ENCODE measurements around the gene SCYGR5. TPM values are rescaled to one million over a fixed set of nuclear protein-coding genes. Genes with fewer than 3 reads are reported as not detected.

The SCYGR5 gene
- total RNA-seq, 4 donors from 2014 or later: not detected

DNA sequence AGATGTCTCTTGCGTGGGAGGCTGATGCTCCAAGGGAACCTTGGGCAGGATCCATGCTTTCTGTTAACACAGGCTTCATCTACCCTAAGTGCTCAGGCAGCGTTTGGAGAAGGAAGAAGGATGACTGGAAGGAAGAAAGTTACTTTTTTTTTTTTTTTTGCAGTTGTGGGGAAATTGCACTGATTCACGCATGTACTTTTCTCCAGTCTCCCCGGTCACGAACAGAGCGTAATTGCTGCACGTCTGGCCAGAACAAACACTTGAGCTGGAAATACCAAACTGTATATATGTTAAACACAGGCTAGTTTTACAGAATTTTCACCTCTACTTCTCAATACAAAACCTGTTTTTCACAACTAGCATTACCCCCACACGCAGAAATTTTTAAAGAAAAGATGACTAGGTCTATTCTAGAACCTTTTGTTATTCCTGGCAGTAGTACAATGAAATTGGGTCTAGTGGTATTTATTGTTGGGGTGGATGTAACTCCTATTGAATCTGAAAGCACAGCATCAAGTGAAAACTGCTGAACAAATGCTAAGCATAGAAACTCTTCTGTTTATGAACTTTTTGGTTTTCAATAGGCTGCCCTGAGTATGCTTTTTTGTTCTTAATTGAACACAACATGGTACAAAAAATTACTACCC, 9.3 kb upstream of the SCYGR5 start:
- Histone ChIP-seq H3K4me1 (no peaks in the 10 kb centered on the region), H3K27ac (no peak overlapping the region), H3K4me3 (no peak overlapping the region), H3K9me3 (no peaks in the 10 kb centered on the region), H3K36me3 (no peaks in the 10 kb centered on the region), H3K27me3 (no peaks in the 10 kb centered on the region)
- intact Hi-C loops (cut with DNase I; ENCODE audit: low total_unique reads): no loop called here
- no peak for DNase-seq
- no peak for TF ChIP-seq POLR2A (IDR thresholded peaks at IDR 0.05)
- TF ChIP-seq, protein P1, sequence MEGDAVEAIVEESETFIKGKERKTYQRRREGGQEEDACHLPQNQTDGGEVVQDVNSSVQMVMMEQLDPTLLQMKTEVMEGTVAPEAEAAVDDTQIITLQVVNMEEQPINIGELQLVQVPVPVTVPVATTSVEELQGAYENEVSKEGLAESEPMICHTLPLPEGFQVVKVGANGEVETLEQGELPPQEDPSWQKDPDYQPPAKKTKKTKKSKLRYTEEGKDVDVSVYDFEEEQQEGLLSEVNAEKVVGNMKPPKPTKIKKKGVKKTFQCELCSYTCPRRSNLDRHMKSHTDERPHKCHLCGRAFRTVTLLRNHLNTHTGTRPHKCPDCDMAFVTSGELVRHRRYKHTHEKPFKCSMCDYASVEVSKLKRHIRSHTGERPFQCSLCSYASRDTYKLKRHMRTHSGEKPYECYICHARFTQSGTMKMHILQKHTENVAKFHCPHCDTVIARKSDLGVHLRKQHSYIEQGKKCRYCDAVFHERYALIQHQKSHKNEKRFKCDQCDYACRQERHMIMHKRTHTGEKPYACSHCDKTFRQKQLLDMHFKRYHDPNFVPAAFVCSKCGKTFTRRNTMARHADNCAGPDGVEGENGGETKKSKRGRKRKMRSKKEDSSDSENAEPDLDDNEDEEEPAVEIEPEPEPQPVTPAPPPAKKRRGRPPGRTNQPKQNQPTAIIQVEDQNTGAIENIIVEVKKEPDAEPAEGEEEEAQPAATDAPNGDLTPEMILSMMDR (IDR thresholded peaks at IDR 0.05): no peak

DNA sequence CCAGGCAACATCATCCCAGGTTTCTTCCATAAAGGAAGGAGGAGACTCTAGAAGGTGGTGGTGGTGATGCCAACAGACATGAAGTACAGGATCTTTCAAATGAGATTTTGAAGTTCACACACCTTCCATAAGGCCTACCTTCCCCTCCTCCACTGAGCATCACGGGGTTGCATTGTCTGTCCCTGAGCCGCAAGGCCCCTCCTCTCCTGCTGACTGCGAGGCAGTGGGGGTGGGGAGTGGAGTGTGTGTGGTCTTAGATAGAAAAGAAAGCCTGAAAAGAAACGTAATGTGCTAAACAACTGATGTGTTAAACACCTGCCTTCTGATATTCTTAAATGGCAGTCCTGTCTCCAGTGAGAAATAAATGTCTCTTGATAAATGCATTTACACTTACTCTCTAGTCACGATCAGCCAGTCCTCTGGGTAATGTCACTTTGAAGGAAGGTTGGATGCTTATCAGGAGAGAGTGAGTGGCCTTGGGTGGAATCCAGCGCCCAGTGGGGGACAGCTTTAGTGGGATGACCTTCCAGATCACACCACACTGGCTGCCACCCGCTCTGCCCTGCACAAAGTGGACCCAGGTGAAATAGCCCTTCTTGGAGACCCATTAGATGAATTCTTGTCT, 5.5 kb upstream of the SCYGR5 start:
- no peak overlapping the region for H3K27ac ChIP-seq
- intact Hi-C loops (cut with DNase I; ENCODE audit: low total_unique reads): no loop called here
- no peak for TF ChIP-seq POLR2A (IDR thresholded peaks at IDR 0.05)
- TF ChIP-seq, protein P1 (IDR thresholded peaks at IDR 0.05): no peak
- no peaks in the 10 kb centered on the region for H3K36me3 ChIP-seq
- H3K4me3 ChIP-seq: no peak overlapping the region
- no peaks in the 10 kb centered on the region for H3K27me3 ChIP-seq
- DNase-seq: no peak
- no peaks in the 10 kb centered on the region for H3K9me3 ChIP-seq
- no peaks in the 10 kb centered on the region for H3K4me1 ChIP-seq

DNA sequence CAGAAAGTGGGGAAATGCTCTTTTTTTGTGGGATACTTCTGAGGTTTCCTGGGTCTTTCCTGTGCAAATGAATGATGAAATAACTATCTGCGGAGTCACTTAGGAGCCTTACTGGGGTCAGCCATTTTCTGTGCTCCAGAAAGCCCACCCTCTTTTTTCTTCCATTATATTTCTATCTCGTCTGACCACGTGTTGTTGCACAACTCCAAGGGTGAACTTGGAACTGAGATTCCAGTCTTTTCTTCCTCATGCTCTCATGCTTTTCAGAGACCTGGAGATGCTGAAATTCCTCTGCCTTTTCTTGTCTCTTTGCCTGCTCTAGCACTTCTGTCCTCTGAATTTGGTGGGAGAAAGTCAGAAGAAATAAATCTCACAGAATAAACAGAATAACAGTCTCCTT, 4.8 kb upstream of the SCYGR5 start:
- TF ChIP-seq POLR2A (IDR thresholded peaks at IDR 0.05): no peak
- TF ChIP-seq, protein P1 (IDR thresholded peaks at IDR 0.05): no peak
- Histone ChIP-seq H3K36me3 (no peaks in the 10 kb centered on the region), H3K27ac (no peak overlapping the region), H3K9me3 (no peaks in the 10 kb centered on the region), H3K4me1 (no peaks in the 10 kb centered on the region), H3K27me3 (no peaks in the 10 kb centered on the region), H3K4me3 (no peak overlapping the region)
- intact Hi-C loops (cut with DNase I; ENCODE audit: low total_unique reads): no loop called here
- no peak for DNase-seq

DNA sequence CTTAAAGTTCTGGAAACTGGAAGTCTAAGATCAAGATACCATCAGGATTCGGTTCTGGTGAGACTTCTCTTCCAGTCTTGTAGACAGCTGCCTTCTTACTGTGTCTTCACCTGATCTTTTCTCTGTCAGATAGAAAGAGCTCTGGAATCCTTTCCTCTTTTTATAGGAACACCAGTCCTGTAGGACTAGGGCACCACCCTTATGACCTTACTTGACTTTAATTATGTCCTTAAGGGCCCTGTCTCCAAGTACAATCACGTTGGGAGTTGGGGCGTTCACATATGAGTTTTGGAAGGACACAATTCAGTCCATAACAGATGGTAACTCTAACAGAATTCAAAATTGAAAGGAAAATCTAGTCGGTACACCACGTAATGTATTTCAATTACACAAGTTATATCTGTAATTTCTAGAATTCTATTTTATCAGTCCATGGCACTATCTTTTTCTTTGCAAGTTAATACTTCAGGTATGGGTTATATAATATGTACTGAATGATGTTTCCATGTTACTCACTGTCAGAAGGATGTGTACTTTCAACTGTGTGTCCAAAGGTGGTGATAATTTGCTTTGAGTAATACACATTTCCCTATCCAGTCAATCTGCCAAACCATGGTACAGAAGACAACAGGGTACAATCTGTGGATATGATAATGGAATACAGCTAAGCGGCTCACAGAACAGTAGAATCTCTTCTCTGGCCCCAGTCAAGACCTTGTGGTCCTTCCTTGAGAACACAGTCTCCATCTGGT, 1.2 kb upstream of the SCYGR5 start:
- H3K27ac ChIP-seq: no peak overlapping the region
- H3K4me3 ChIP-seq: no peak overlapping the region
- no peaks in the 10 kb centered on the region for H3K36me3 ChIP-seq
- intact Hi-C loops (cut with DNase I; ENCODE audit: low total_unique reads): no loop called here
- H3K4me1 ChIP-seq: no peaks in the 10 kb centered on the region
- DNase-seq: no peak
- H3K27me3 ChIP-seq: no peaks in the 10 kb centered on the region
- TF ChIP-seq, protein P1 (IDR thresholded peaks at IDR 0.05): no peak
- no peak for TF ChIP-seq POLR2A (IDR thresholded peaks at IDR 0.05)
- no peaks in the 10 kb centered on the region for H3K9me3 ChIP-seq

Measured in uterus (tissue), 4 donors.